Transverse colon (tissue), 4 donors: ENCODE measurements around the gene UBE2E1. TPM values are rescaled to one million over a fixed set of nuclear protein-coding genes. Genes with fewer than 3 reads are reported as not detected.

Experiments
- DNase-seq: peaks from one replicate; pipeline ENCODE4 v3.0.0-alpha.2; 2019
- H3K27ac ChIP-seq, 4 donors: fragments of 200-600 bp; sonication (generic); 2 replicates each; pipeline ENCODE4 v1.5.1; 2016 to 2018; ENCODE audit warnings: inconsistent platforms in 4 of 4
- H3K27me3 ChIP-seq: fragments of 200-600 bp; sonication (generic); 2 replicates; pipeline ENCODE4 v1.5.1; 2017; ENCODE audit warnings: inconsistent platforms
- H3K36me3 ChIP-seq, 4 donors: fragments of 200-600 bp; sonication (generic); 2 replicates each; pipeline ENCODE4 v1.5.1; 2017 to 2019; ENCODE audit warnings: inconsistent platforms in 4 of 4
- H3K4me1 ChIP-seq, 4 donors: fragments of 200-600 bp; sonication (generic); 2 replicates each; pipeline ENCODE4 v1.5.1; 2017 to 2020; ENCODE audit warnings: inconsistent platforms in 4 of 4
- H3K4me3 ChIP-seq, 4 donors: fragments of 200-600 bp; sonication (generic); 1 replicate in 1 of 4; 2 replicates in 3 of 4; pipeline versions ENCODE4 v1.5.1 to v1.6.1; 2017 to 2019; ENCODE audit warnings: inconsistent platforms in 4 of 4
- H3K9me3 ChIP-seq, 2 donors: fragments of 200-600 bp; sonication (generic); 2 replicates each; pipeline ENCODE4 v1.5.1; 2017 to 2019; ENCODE audit warnings: inconsistent platforms in 2 of 2
- CTCF ChIP-seq, 5 experiments: fragments of 200-600 bp in 3 of 5; fragments of 450-650 bp in 2 of 5; sonication (generic) in 3 of 5; IDR thresholded peaks; 1 replicate in 2 of 5; 2 replicates in 3 of 5; pipeline ENCODE4 v1.5.1; 2016 to 2017; ENCODE audit warnings: antibody characterized with exemption in 5 of 5, inconsistent platforms in 3 of 5, mild to moderate bottlenecking in 2 of 5, moderate library complexity in 1 of 5
- EP300 ChIP-seq: sonication (generic); formaldehyde crosslinking; IDR thresholded peaks from one replicate; pipeline ENCODE4 v1.6.1; 2017; ENCODE audit warnings: antibody characterized with exemption, low read depth
- POLR2A ChIP-seq: fragments of 450-650 bp; IDR thresholded peaks from one replicate; pipeline ENCODE4 v1.6.1; 2016; ENCODE audit warnings: antibody characterized with exemption, mild to moderate bottlenecking, moderate library complexity
- POLR2AphosphoS5 ChIP-seq, 3 donors: sonication (generic); formaldehyde crosslinking; IDR thresholded peaks; one replicate each; pipeline ENCODE4 v1.6.1; 2016; ENCODE audit warnings: antibody characterized with exemption in 3 of 3
- WGBS, 2 donors: methylation state at CpG; one replicate each; pipeline ENCODE4 v1.1.5; 2018; ENCODE audit warnings: low coverage in 1 of 2; 5-methylcytosine and 5-hydroxymethylcytosine counted together
- in situ Hi-C, 4 donors: fragments of 200-750 bp; cut with MboI; loops; one replicate each; pipeline versions ENCODE4 v1.15.0 to v1.15.1; 2017; ENCODE audit warnings: low sequenced_read_pairs in 3 of 4, low pct_ligation_motif_present in 1 of 4, low pct_unique_long_range_greater_than_20kb in 1 of 4
- intact Hi-C: fragments of 100-400 bp; cut with DNase I; formaldehyde crosslinking; loops from one replicate; pipeline ENCODE4 v1.15.1; 2023; ENCODE audit warnings: low total_unique reads
- total RNA-seq, 4 donors: library from RNA; depleted of rRNA; stranded (reverse); fragments of >200 nt; gene quantifications; one replicate each; pipeline ENCODE4 v1.1.0, GENCODE V29; 2016

UBE2E1 gene
- total RNA-seq, 4 donors from 2014 or later, result 62.0 to 109 (median 76.9) TPM

- in situ Hi-C loops (no loop called here), intact Hi-C loops (no loop called here)
- 45 to 76% methylated on average over 2 to 4 of the region's 4 CpGs for WGBS, 2 donors
- no peaks in the 10 kb centered on the region for H3K4me1 ChIP-seq
- DNase-seq, result no peak
- TF ChIP-seq CTCF (IDR thresholded peaks at IDR 0.05) (no peak), POLR2A (no peak), POLR2AphosphoS5 (IDR thresholded peaks at IDR 0.05) (no peak), EP300 (no peak)
- no peaks in the 10 kb centered on the region for H3K27me3 ChIP-seq
- no peaks in the 10 kb centered on the region for H3K9me3 ChIP-seq
- no peak overlapping the region for H3K27ac ChIP-seq
- no peak overlapping the region for H3K4me3 ChIP-seq
- no peaks in the 10 kb centered on the region for H3K36me3 ChIP-seq
These were observed 8.3 kb upstream of the UBE2E1 start for GRCh38 chr3:23797491-23797890.

- intact Hi-C loops, result no loop called here
- in situ Hi-C loops, result no loop called here
- no peaks in the 10 kb centered on the region for H3K36me3 ChIP-seq
- no peaks in the 10 kb centered on the region for H3K4me1 ChIP-seq
- WGBS, 2 donors, result 89% methylated on average over 5 of the region's 5 CpGs; no CpG with 5 or more reads in 1 of the 2 donors
- DNase-seq, result no peak
- no peaks in the 10 kb centered on the region for H3K27me3 ChIP-seq
- no peaks in the 10 kb centered on the region for H3K9me3 ChIP-seq
- H3K4me3 ChIP-seq, result no peak overlapping the region
- no peak overlapping the region for H3K27ac ChIP-seq
- TF ChIP-seq POLR2AphosphoS5 (IDR thresholded peaks at IDR 0.05) (no peak), POLR2A (no peak), CTCF (IDR thresholded peaks at IDR 0.05) (no peak), EP300 (no peak)
These were observed 7.3 kb upstream of the UBE2E1 start for GRCh38 chr3:23798456-23798855.

- H3K4me1 ChIP-seq, result peaks cover 0 to under 1% (median 0%) of the 10 kb centered on the region in 4 donors
- in situ Hi-C loops, result no loop called here
- DNase-seq, result no peak
- no peak overlapping the region for H3K27ac ChIP-seq
- H3K36me3 ChIP-seq, result no peaks in the 10 kb centered on the region
- 61 to 81% methylated on average over 3 of the region's 3 CpGs for WGBS, 2 donors
- intact Hi-C loops, result no loop called here
- no peaks in the 10 kb centered on the region for H3K9me3 ChIP-seq
- H3K27me3 ChIP-seq, result no peaks in the 10 kb centered on the region
- H3K4me3 ChIP-seq, result no peak overlapping the region
- TF ChIP-seq CTCF (IDR thresholded peaks at IDR 0.05) (no peak), POLR2AphosphoS5 (IDR thresholded peaks at IDR 0.05) (no peak), POLR2A (no peak), EP300 (no peak)
These were observed 6.9 kb upstream of the UBE2E1 start for GRCh38 chr3:23798876-23799275.

- H3K27me3 ChIP-seq, result no peaks in the 10 kb centered on the region
- DNase-seq, result no peak
- TF ChIP-seq POLR2A (no peak), CTCF (IDR thresholded peaks at IDR 0.05) (peak in 1 of 5 experiments; percentile 10)
- no peak overlapping the region for H3K27ac ChIP-seq
- peaks cover 0 to 15% (median 5%) of the 10 kb centered on the region in 4 donors for H3K4me1 ChIP-seq
- in situ Hi-C loops (no loop called here), intact Hi-C loops (no loop called here)
- H3K36me3 ChIP-seq, result no peaks in the 10 kb centered on the region
- H3K4me3 ChIP-seq, result no peak overlapping the region
- WGBS, 2 donors, result 72 to 87% methylated on average over 3 of the region's 3 CpGs
- H3K9me3 ChIP-seq, result no peaks in the 10 kb centered on the region
These were observed 5.0 kb upstream of the UBE2E1 start for GRCh38 chr3:23800731-23801130.
